ENCODE data around the gene BCAR1. TPM values are rescaled to one million over a fixed set of nuclear protein-coding genes. Genes with fewer than 3 reads are reported as not detected.

BCAR1 gene
- polyA plus RNA-seq, 1 donor (not counting 4 experiments of a cell fraction or from before 2014, with no cell fraction given), result 17.8 TPM

GRCh38 chr16:75257886-75258806 lies 6.7 kb upstream of the BCAR1 start:
- no peak overlapping the region for H3K9ac ChIP-seq (ENCODE audit: control insufficient read depth, extremely low read depth, insufficient read depth, low read length)
- TF ChIP-seq CTCF (optimal IDR thresholded peaks at IDR 0.05 in 1 of 3, IDR thresholded peaks at IDR 0.05 in 1 of 3, conservative IDR thresholded peaks at IDR 0.05 in 1 of 3; ENCODE audit: extremely low read depth in 1 of 3, insufficient read depth in 2 of 3, low read length in 3 of 3) (no peak), EZH2 (IDR thresholded peaks at IDR 0.05; ENCODE audit: low read length) (no peak)
- H3K4me3 ChIP-seq (ENCODE audit: control insufficient read depth in 2 of 3, extremely low read depth in 1 of 3, insufficient read depth in 2 of 3, low read depth in 1 of 3, low read length in 3 of 3), result no peak overlapping the region
- peaks cover 1 to 11% of the 10 kb centered on the region in 2 experiments for H3K36me3 ChIP-seq (ENCODE audit: control insufficient read depth in 2 of 2, extremely low read depth in 1 of 2, insufficient read depth in 2 of 2, low read length in 2 of 2)
- no peaks in the 10 kb centered on the region for H3K9me3 ChIP-seq (ENCODE audit: control insufficient read depth, low read depth, low read length)
- peaks cover 12% of the 10 kb centered on the region for H3K9me1 ChIP-seq (ENCODE audit: control insufficient read depth, extremely low read depth, insufficient read depth, low read length)
- dilution Hi-C loops (cut with MboI; ENCODE audit: extremely low pct_ligation_motif_present, low sequenced_read_pairs), result no loop called here
- H3K4me2 ChIP-seq (ENCODE audit: control insufficient read depth, extremely low read depth, insufficient read depth, low read depth, low read length), result no peak overlapping the region
- no peak for FAIRE-seq
- peaks cover 48% of the 10 kb centered on the region for H3K4me1 ChIP-seq (ENCODE audit: control insufficient read depth, extremely low read depth, insufficient read depth, low read length)
- H3K27me3 ChIP-seq (ENCODE audit: control insufficient read depth, extremely low read depth, insufficient read depth, low read length), result no peaks in the 10 kb centered on the region
- peaks cover 95% of the 10 kb centered on the region for H3K79me2 ChIP-seq (ENCODE audit: control insufficient read depth, insufficient read depth, low read length)
- no peak for DNase-seq (ENCODE audit: low read depth, low spot score)
- no peak overlapping the region for H2AFZ ChIP-seq (ENCODE audit: control insufficient read depth, low read length)
- no peak overlapping the region for H3K27ac ChIP-seq (ENCODE audit: control insufficient read depth, insufficient read depth, low read length)
- H4K20me1 ChIP-seq (ENCODE audit: control insufficient read depth, extremely low read depth, insufficient read depth, low read length), result peaks cover 25% of the 10 kb centered on the region

- no peak for TF ChIP-seq CTCF (optimal IDR thresholded peaks at IDR 0.05 in 1 of 3, IDR thresholded peaks at IDR 0.05 in 1 of 3, conservative IDR thresholded peaks at IDR 0.05 in 1 of 3; ENCODE audit: extremely low read depth in 1 of 3, insufficient read depth in 2 of 3, low read length in 3 of 3)
- TF ChIP-seq EZH2 (IDR thresholded peaks at IDR 0.05; ENCODE audit: low read length), result no peak
- Histone ChIP-seq H3K4me1 (ENCODE audit: control insufficient read depth, extremely low read depth, insufficient read depth, low read length) (peaks cover 61% of the 10 kb centered on the region), H3K27ac (ENCODE audit: control insufficient read depth, insufficient read depth, low read length) (no peak overlapping the region), H3K9me1 (ENCODE audit: control insufficient read depth, extremely low read depth, insufficient read depth, low read length) (peaks cover 11% of the 10 kb centered on the region), H3K9ac (ENCODE audit: control insufficient read depth, extremely low read depth, insufficient read depth, low read length) (no peak overlapping the region), H3K4me2 (ENCODE audit: control insufficient read depth, extremely low read depth, insufficient read depth, low read depth, low read length) (peak overlapping the region; percentile 16), H4K20me1 (ENCODE audit: control insufficient read depth, extremely low read depth, insufficient read depth, low read length) (peaks cover 29% of the 10 kb centered on the region), H3K4me3 (ENCODE audit: control insufficient read depth in 2 of 3, extremely low read depth in 1 of 3, insufficient read depth in 2 of 3, low read depth in 1 of 3, low read length in 3 of 3) (no peak overlapping the region), H3K9me3 (ENCODE audit: control insufficient read depth, low read depth, low read length) (no peaks in the 10 kb centered on the region), H3K79me2 (ENCODE audit: control insufficient read depth, insufficient read depth, low read length) (peaks cover 93% of the 10 kb centered on the region), H3K27me3 (ENCODE audit: control insufficient read depth, extremely low read depth, insufficient read depth, low read length) (no peaks in the 10 kb centered on the region), H3K36me3 (ENCODE audit: control insufficient read depth in 2 of 2, extremely low read depth in 1 of 2, insufficient read depth in 2 of 2, low read length in 2 of 2) (peaks cover 1 to 10% of the 10 kb centered on the region in 2 experiments), H2AFZ (ENCODE audit: control insufficient read depth, low read length) (no peak overlapping the region)
- FAIRE-seq (no peak), DNase-seq (ENCODE audit: low read depth, low spot score) (no peak)
- dilution Hi-C loops (cut with MboI; ENCODE audit: extremely low pct_ligation_motif_present, low sequenced_read_pairs), result no loop called here
Observed at GRCh38 chr16:75256696-75257343, 5.4 kb upstream of the BCAR1 start.

Data from keratinocyte (primary cell).